ENCODE results near the gene FAM3C.

GRCh38 chr7:121344093-121344492 lies 52.0 kb downstream of the FAM3C start:
- TF ChIP-seq POLR2A (IDR thresholded peaks at IDR 0.05) = no peak
- TF ChIP-seq, protein P1, sequence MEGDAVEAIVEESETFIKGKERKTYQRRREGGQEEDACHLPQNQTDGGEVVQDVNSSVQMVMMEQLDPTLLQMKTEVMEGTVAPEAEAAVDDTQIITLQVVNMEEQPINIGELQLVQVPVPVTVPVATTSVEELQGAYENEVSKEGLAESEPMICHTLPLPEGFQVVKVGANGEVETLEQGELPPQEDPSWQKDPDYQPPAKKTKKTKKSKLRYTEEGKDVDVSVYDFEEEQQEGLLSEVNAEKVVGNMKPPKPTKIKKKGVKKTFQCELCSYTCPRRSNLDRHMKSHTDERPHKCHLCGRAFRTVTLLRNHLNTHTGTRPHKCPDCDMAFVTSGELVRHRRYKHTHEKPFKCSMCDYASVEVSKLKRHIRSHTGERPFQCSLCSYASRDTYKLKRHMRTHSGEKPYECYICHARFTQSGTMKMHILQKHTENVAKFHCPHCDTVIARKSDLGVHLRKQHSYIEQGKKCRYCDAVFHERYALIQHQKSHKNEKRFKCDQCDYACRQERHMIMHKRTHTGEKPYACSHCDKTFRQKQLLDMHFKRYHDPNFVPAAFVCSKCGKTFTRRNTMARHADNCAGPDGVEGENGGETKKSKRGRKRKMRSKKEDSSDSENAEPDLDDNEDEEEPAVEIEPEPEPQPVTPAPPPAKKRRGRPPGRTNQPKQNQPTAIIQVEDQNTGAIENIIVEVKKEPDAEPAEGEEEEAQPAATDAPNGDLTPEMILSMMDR (IDR thresholded peaks at IDR 0.05) = no peak

Data from lower leg skin (tissue), 3 donors.